Heart left ventricle (tissue), 16 donors: ENCODE results near the gene PPAN. TPM values are rescaled to one million over a fixed set of nuclear protein-coding genes. Genes with fewer than 3 reads are reported as not detected.
A peak's percentile ranks its signal among the peaks of the same experiment; 100 is the strongest.

Experiments
- ATAC-seq, 4 donors: fragments of 200-7000 bp; cut with Tn5 transposase; one replicate each; pipeline ENCODE4 v1.9.1; 2020 to 2022; ENCODE audit warnings: moderate library complexity in 4 of 4, mild to moderate bottlenecking in 3 of 4, moderate number of reproducible peaks in 1 of 4
- DNase-seq, 5 donors: peaks; one replicate each; pipeline ENCODE4 v3.0.0-alpha.2; 2020
- H3K27ac ChIP-seq, 12 donors: fragments of 200-600 bp; sonication (generic) in 4 of 12; one replicate each; pipeline versions ENCODE4 v1.5.0 to v1.8.0; 2016 to 2022; ENCODE audit warnings: mild to moderate bottlenecking in 2 of 12
- H3K27me3 ChIP-seq, 9 donors: fragments of 200-600 bp; sonication (generic) in 2 of 9; one replicate each; pipeline versions ENCODE4 v1.5.1 to v1.8.0; 2016 to 2022; ENCODE audit warnings: mild to moderate bottlenecking in 3 of 9
- H3K36me3 ChIP-seq, 9 donors: fragments of 200-600 bp; sonication (generic) in 2 of 9; one replicate each; pipeline versions ENCODE4 v1.5.0 to v1.8.0; 2018 to 2022; ENCODE audit warnings: mild to moderate bottlenecking in 2 of 9
- H3K4me1 ChIP-seq, 12 donors: fragments of 200-600 bp; sonication (generic) in 4 of 12; one replicate each; pipeline versions ENCODE4 v1.5.0 to v1.8.0; 2016 to 2022; ENCODE audit warnings: mild to moderate bottlenecking in 3 of 12
- H3K4me3 ChIP-seq, 12 donors: fragments of 200-600 bp; sonication (generic) in 4 of 12; one replicate each; pipeline versions ENCODE4 v1.5.0 to v1.8.0; 2017 to 2022; ENCODE audit warnings: mild to moderate bottlenecking in 9 of 12, moderate library complexity in 4 of 12
- H3K9me3 ChIP-seq, 12 donors: fragments of 200-600 bp; sonication (generic) in 4 of 12; one replicate each; pipeline versions ENCODE4 v1.5.0 to v1.8.0; 2016 to 2022; ENCODE audit warnings: mild to moderate bottlenecking in 1 of 12
- POLR2A ChIP-seq, 2 donors: fragments of 450-650 bp; IDR thresholded peaks; one replicate each; pipeline ENCODE4 v1.6.1; 2017; ENCODE audit warnings: antibody characterized with exemption in 2 of 2, mild to moderate bottlenecking in 2 of 2, moderate library complexity in 2 of 2
- WGBS, 4 donors: extraction: QIAGEN DNeasy Blood & Tissue Kit in 2 of 4; methylation state at CpG; one replicate each; pipeline versions ENCODE4 v1.1.5 to v1.1.7; 2013 to 2018; 5-methylcytosine and 5-hydroxymethylcytosine counted together
- intact Hi-C, 10 donors: fragments of 100-400 bp; cut with DNase I; formaldehyde crosslinking; loops; one replicate each; pipeline versions ENCODE4 v1.11.1 to v1.14.2; 2022
- polyA plus RNA-seq, 2 donors: library from polyadenylated mRNA; stranded (reverse); fragments of 200-250 nt; gene quantifications; one replicate each; pipeline ENCODE4 v1.2.3, GENCODE V29; 2013
- total RNA-seq, 9 donors: library from RNA; depleted of rRNA in 2 of 9; stranded (reverse); fragments of >200 nt in 2 of 9; fragmentation: NEBNext Ultra II Directional in 3 of 9; extraction: Animal tissue kit (Norgen Biotek cat#: 25700) in 3 of 9; gene quantifications; one replicate each; pipeline versions ENCODE4 v1.1.0 to v1.2.4, GENCODE V29; 2016 to 2023
- TF ChIP-seq, protein P1 (sequence below), 12 donors: fragments of 200-600 bp; sonication (generic) in 4 of 12; IDR thresholded peaks; one replicate each; pipeline versions ENCODE4 v1.5.0 to v1.8.0; 2018 to 2022; ENCODE audit warnings: antibody characterized with exemption in 12 of 12, mild to moderate bottlenecking in 5 of 12
- donor health status: ischemic (EF 13 %, LVEDD 7.1; RV severe dilation, severe dysfunction).
- donor health status: healthy with polysubstance abuse.
- donor health status: DM: no; HTN: yes; CAD: no.
- donor health status: DM: no; HTN: no; CAD: no.
- donor health status: ischemic (EF 25% LVEDD 6.9; RV normal size, moderate dysfunction).
- donor health status: ischemic (EF 25% LVEDD 5.7; RV mildly dilated, moderate dysfunction).
- donor health status: healthy.
- donor health status: DM: yes; HTN: yes; CAD: no.
- donor health status: ischemic (EF 35%, LVEDD 5.7; RV mildly dilated, moderate dysfunction).
- donor health status: nonischemic (EF 11% LVEDD 7.7; RV severe dilation, severe dysfunction).
- donor health status: DM: yes; HTN: yes; CAD: no.
- donor health status: PGD.
- donor health status: ischemic (EF 29% LVEDD 5.4; RV normal size, mild dysfunction).
- donor health status: nonischemic (EF 23%, LVEDD 6.1; RV moderate dilation, normal function).

PPAN gene
- total and polyA plus RNA-seq, 11 donors = 16.3 to 41.4 (median 22.5) TPM

DNA sequence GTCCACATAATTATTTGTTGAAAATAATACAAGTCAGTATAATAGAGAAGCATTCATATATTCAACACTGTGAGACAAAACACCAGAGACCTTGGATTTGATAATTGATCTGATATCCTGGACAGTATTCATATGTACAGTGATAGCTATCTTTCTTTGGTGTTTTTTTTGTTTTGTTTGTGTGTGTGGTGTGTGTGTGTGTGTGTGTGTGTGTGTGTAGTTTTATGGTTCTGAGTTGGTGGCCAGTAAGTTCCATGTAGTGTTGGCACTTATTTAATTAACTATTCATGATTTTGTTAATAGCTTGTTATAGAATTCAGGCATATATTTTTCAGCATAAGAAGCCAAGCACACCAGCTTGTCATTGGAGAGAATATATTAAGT lies 2.0 kb upstream of the PPAN start:
- Histone ChIP-seq H3K9me3 (no peaks in the 10 kb centered on the region), H3K4me1 (peaks cover 0 to 50% (median 13%) of the 10 kb centered on the region in 12 donors), H3K27me3 (no peaks in the 10 kb centered on the region), H3K36me3 (peaks cover 2 to 22% (median 18%) of the 10 kb centered on the region in 9 donors), H3K27ac (no peak overlapping the region), H3K4me3 (no peak overlapping the region)
- intact Hi-C loops = no loop called here
- no peak for ATAC-seq
- TF ChIP-seq POLR2A (IDR thresholded peaks at IDR 0.05) = no peak
- TF ChIP-seq, protein P1, sequence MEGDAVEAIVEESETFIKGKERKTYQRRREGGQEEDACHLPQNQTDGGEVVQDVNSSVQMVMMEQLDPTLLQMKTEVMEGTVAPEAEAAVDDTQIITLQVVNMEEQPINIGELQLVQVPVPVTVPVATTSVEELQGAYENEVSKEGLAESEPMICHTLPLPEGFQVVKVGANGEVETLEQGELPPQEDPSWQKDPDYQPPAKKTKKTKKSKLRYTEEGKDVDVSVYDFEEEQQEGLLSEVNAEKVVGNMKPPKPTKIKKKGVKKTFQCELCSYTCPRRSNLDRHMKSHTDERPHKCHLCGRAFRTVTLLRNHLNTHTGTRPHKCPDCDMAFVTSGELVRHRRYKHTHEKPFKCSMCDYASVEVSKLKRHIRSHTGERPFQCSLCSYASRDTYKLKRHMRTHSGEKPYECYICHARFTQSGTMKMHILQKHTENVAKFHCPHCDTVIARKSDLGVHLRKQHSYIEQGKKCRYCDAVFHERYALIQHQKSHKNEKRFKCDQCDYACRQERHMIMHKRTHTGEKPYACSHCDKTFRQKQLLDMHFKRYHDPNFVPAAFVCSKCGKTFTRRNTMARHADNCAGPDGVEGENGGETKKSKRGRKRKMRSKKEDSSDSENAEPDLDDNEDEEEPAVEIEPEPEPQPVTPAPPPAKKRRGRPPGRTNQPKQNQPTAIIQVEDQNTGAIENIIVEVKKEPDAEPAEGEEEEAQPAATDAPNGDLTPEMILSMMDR (IDR thresholded peaks at IDR 0.05) = no peak
- no peak for DNase-seq

DNA sequence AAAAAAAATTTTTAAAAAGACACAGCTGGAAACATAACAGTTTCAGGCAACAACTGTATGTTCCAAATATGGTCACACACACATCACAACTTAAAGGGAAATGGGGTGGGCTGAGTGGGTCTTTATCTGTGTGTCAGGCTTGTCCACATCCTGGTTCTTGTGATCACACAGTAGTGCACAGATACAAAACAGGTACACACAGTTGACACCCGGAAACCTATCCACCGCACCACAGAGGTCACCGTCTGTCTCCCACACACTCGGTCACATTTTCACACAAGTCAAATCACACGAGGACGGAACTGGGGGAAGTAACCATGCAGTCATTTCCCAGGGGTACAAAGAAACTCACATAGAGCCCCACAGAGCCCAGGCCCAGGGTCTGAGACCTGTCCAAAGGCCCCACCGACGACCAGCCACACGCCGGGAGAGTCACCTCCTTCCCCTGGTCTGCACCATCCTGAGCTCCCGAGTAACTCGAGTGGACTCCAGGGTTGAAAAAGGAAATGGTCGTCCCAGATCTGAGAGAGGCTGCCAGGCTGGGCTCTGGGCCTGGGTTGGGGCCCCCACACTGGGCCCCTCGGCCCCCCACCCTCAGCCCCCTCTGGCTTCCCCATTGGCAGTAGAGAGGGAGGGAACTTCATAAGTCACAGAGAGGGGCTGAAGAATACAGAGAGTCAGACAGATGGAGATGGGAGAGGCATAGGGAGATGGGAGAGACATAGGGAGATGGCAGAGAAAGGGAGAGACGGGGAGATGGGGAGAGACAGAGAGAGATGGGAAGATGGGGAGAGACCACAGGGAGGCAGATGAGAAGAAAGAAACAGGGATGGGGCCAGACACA lies 1.3 kb upstream of the PPAN start:
- WGBS, 4 donors = 43 to 53% (median 49%) methylated on average over 9 to 15 of the region's 15 CpGs
- H3K4me3 ChIP-seq = no peak overlapping the region
- no peaks in the 10 kb centered on the region for H3K27me3 ChIP-seq
- H3K36me3 ChIP-seq = peaks cover 5 to 30% (median 26%) of the 10 kb centered on the region in 9 donors
- H3K9me3 ChIP-seq = no peaks in the 10 kb centered on the region
- intact Hi-C loops = loop anchor here in 1 of 10 donors (5.0 kb wide), 2 partner anchors 147 to 592 kb away; partner anchors contain the start of gene MRPL4
- ATAC-seq (no peak), DNase-seq (no peak)
- peak overlapping the region in 2 of 12 donors; percentile 50 to 87 for H3K27ac ChIP-seq
- TF ChIP-seq, protein P1 (IDR thresholded peaks at IDR 0.05) = no peak
- no peak for TF ChIP-seq POLR2A (IDR thresholded peaks at IDR 0.05)
- H3K4me1 ChIP-seq = peaks cover 0 to 50% (median 13%) of the 10 kb centered on the region in 12 donors

DNA sequence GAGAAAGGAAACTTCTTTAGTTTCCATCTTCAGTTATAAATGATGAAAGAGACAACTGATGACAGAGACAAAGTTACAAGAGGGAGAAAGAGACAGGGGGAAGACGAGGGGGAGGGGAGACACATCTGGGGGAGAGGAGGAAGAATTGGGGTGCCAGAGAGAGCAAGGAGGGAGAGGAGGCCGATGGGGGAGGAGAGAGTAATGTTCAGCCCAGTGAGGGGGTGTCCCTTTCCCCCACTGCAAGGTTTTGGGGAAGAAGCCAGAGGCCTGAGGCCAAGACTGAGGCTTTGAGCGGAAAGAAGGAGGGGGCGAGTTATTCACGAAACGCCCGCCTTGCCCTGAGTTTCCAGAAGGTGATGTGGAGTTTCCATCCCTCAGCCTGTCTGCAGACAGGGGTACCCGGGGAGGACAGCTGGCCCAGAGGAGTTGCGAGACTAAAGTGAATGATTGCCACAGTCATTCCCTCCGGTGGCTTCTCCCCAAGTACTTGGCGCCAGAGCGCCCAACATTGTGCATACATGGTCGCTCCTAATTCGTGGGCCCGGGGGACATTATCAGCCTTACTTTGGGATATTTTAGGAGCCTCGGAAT lies 558 bp upstream of the PPAN start:
- H3K4me3 ChIP-seq = peak overlapping the region in 9 of 12 donors; percentile 79 to 96 (median 87)
- H3K4me1 ChIP-seq = peaks cover 0 to 51% (median 13%) of the 10 kb centered on the region in 12 donors
- peaks cover 7 to 37% (median 33%) of the 10 kb centered on the region in 9 donors for H3K36me3 ChIP-seq
- 45 to 49% (median 47%) methylated on average over 16 of the region's 16 CpGs for WGBS, 4 donors
- ATAC-seq (peak in 1 of 4 donors; percentile 2), DNase-seq (no peak)
- H3K9me3 ChIP-seq = no peaks in the 10 kb centered on the region
- no peak for TF ChIP-seq POLR2A (IDR thresholded peaks at IDR 0.05)
- TF ChIP-seq, protein P1 (IDR thresholded peaks at IDR 0.05) = no peak
- peak overlapping the region in 7 of 12 donors; percentile 17 to 94 (median 78) for H3K27ac ChIP-seq
- intact Hi-C loops = loop anchor here in 3 of 10 donors (1.0 to 5.0 kb wide), 4 partner anchors 14 to 592 kb away; partner anchors contain the start of genes EIF3G (in 1 of the 3) and MRPL4 (in 1 of the 3)
- H3K27me3 ChIP-seq = no peaks in the 10 kb centered on the region

DNA sequence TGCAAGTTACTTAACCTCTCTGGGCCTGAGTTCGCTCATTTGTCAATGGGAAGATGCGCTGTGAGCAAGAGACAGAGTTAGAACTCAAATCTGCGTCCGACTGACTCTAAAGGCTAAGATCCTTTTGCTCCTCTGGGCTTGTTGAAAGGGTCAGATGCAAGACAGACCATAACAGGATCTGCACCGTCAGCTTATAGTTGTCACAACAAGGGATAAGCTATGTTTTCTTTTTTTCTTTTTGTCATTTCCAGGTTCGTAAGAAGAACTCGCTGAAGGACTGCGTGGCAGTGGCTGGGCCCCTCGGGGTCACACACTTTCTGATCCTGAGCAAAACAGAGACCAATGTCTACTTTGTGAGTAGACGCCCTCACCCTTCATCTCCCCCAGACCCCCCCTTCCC lies 1.1 kb downstream of the PPAN start:
- ATAC-seq (no peak), DNase-seq (no peak)
- peak overlapping the region in 3 of 12 donors; percentile 84 to 88 (median 85) for H3K27ac ChIP-seq
- H3K9me3 ChIP-seq = no peaks in the 10 kb centered on the region
- no peak for TF ChIP-seq POLR2A (IDR thresholded peaks at IDR 0.05)
- TF ChIP-seq, protein P1 (IDR thresholded peaks at IDR 0.05) = no peak
- peaks cover 0 to 55% (median 13%) of the 10 kb centered on the region in 12 donors for H3K4me1 ChIP-seq
- intact Hi-C loops = loop anchor here in 1 of 10 donors (5.0 kb wide), 2 partner anchors 145 to 590 kb away; partner anchors contain the start of gene MRPL4
- H3K4me3 ChIP-seq = peak overlapping the region in 10 of 12 donors; percentile 75 to 96 (median 87)
- WGBS, 4 donors = 74 to 83% (median 77%) methylated on average over 10 of the region's 10 CpGs
- no peaks in the 10 kb centered on the region for H3K27me3 ChIP-seq
- H3K36me3 ChIP-seq = peaks cover 7 to 46% (median 42%) of the 10 kb centered on the region in 9 donors
